Dedifferentiated amniotic fluid mesenchymal stem cell (primary cell): ENCODE results near the gene FBLN2.
"Not testable (repeated sequence)": the region's sequence is repeated elsewhere in the genome, so short reads cannot be mapped to it uniquely, and the experiment has no call there.

Experiments
- DNase-seq: peaks from one replicate; pipeline ENCODE4 v3.0.0-alpha.2; 2016; ENCODE audit errors: extremely low spot score

Gene FBLN2

DNA sequence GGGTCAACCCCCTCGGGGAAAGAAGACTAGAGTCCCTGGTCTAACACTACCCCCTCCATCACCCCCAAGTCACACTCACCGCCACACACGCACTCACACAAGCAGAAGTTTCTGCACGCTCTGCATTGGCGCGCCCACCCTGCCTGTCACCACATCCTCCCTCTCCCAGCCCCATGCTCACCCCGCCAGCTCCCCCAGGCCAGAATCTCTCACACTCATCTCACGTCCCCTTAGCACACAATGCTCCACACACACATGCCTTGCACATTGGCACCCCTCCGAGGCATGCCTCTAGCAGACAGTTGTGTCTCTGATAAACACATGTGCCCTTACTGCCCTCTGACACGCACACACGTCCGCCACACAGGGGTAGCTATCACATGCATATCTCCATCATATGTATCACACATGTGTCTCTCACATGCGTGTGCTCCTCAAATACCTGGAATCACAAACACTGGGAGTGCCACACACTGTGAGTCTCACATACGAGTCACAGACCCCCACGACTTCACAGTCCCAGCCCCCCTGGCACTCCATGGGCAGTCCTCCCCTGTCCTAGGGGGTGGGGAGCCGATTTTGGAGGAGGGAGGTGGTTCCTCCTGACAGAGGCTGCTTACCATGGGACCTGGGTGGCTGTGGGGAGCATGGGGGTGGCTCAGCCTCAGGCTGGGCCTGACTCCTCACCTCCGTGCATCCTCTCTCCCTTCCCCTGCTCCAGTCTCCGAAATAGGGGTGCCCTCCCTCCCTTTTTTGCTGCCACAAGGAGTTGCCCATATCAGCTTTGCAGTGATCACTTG lies 898 bp downstream of the FBLN2 start:
- DNase-seq, result no peak

- DNase-seq, result no peak
These were observed 1.4 kb downstream of the FBLN2 start for GRCh38 chr3:13550423-13550690.

GRCh38 chr3:13550791-13551360 lies 2.0 kb downstream of the FBLN2 start:
- DNase-seq, result no peak

- no peak for DNase-seq
These were observed 4.1 kb downstream of the FBLN2 start for GRCh38 chr3:13552857-13553652.

GRCh38 chr3:13553686-13554085 lies 4.8 kb downstream of the FBLN2 start:
- no peak for DNase-seq

- DNase-seq, result no peak
These were observed 6.8 kb downstream of the FBLN2 start for GRCh38 chr3:13555753-13556152.

GRCh38 chr3:13556207-13556606 lies 7.3 kb downstream of the FBLN2 start:
- no peak for DNase-seq

DNA sequence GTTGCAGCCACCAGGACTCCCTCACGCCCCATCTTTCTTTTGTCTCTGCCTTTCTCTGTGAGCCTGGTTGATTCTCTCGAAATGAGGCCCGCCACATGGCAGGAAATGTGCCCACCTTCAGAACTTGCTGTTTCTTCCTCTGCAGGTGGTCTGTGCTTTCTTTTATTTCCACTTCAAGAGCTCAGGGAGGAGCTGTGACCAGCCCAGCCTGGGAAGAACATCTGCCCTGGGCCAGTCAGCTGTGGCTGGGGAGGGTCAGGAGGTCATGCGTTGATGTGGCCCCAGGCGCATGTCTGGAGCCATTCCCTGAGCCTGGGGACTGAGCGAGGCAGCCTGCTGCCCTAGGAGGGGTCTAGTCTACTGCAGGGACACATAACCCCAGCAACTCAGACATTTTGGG lies 8.0 kb downstream of the FBLN2 start:
- DNase-seq, result no peak

DNA sequence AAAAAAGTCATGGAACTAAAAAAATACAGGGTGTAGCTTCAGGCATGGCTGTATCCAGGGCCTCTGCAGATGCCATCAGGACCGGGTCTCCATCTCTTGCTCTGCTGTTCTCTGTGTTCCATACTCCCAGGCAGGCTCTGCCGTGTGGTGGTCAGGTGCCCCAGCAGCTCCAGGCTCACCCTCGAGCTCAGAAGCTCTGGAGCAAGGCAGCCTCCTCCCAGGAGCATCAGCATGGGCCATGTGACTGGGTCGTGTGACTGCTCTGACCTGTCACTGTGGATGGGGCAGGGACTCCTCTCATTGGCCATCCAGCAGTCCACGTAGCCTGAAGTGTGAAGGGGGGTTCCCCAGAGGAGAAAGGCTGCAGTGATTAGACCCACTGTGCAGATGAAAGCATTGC lies 8.5 kb downstream of the FBLN2 start:
- no peak for DNase-seq

- no peak for DNase-seq
These were observed 9.0 kb downstream of the FBLN2 start for GRCh38 chr3:13557926-13558325.

DNA sequence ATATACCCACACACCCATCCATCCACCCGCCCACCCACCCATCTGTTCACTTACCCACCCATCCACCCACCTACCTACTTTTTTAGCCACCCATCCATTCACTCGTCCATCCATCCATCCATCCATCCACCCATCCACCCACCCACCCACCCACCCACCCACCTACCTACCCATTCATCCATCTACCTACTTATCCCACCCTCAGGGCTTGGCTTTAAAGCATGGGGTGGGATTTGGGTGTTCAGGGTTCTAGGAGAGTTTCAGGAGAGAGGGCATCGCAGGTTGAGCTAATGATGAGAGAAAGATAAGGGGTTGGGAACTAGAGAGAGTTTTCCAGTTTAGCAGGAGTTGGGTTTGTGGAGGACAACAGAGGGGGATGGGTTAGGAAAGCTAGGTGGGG lies 9.7 kb downstream of the FBLN2 start:
- DNase-seq, result no peak

GRCh38 chr3:13559764-13560525 lies 11.0 kb downstream of the FBLN2 start:
- DNase-seq, result no peak

DNA sequence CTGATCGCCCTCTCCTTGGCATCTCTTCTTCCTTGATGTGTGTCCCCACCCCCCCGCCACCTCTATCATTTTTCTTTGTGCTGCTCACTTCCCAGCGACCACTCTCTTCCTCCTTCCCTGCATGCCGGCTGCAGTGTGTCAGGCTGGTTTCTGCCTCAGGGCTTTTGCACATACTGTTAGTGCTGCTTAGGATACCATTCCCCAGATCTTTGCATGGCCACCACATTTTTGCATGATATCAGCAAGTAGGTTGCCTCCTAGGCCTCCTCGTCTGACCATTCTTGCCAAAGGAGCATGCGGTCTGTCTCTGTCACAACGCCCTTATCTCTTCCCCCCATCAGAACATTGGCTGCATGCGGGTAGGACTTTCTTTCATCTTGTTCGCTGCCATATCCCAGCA lies 12.5 kb downstream of the FBLN2 start:
- DNase-seq, result no peak

GRCh38 chr3:13561967-13562366 lies 13.0 kb downstream of the FBLN2 start:
- DNase-seq, result no peak

DNA sequence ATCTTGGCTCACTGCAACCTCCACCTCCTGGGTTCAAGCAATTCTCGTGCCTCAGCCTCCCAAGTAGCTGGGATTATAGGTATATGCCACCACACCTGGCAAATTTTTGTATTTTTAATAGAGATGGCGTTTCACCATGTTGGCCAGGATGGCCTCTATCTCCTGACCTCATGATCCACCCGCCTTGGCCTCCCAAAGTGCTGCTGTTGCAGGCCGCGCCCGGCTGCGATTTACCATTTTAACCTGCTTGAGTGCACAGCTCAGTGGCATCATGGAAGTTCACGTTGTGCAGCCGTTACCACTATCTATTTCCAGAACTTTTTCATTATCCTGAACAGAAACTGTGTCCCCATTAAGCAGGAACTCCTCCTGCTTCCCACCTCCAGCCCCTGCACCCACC lies 13.5 kb downstream of the FBLN2 start:
- DNase-seq, result not testable (repeated sequence)

GRCh38 chr3:13563321-13563720 lies 14.4 kb downstream of the FBLN2 start:
- no peak for DNase-seq

GRCh38 chr3:13563911-13564310 lies 15.0 kb downstream of the FBLN2 start:
- no peak for DNase-seq

GRCh38 chr3:13564751-13565560 lies 16.0 kb downstream of the FBLN2 start:
- DNase-seq, result no peak

DNA sequence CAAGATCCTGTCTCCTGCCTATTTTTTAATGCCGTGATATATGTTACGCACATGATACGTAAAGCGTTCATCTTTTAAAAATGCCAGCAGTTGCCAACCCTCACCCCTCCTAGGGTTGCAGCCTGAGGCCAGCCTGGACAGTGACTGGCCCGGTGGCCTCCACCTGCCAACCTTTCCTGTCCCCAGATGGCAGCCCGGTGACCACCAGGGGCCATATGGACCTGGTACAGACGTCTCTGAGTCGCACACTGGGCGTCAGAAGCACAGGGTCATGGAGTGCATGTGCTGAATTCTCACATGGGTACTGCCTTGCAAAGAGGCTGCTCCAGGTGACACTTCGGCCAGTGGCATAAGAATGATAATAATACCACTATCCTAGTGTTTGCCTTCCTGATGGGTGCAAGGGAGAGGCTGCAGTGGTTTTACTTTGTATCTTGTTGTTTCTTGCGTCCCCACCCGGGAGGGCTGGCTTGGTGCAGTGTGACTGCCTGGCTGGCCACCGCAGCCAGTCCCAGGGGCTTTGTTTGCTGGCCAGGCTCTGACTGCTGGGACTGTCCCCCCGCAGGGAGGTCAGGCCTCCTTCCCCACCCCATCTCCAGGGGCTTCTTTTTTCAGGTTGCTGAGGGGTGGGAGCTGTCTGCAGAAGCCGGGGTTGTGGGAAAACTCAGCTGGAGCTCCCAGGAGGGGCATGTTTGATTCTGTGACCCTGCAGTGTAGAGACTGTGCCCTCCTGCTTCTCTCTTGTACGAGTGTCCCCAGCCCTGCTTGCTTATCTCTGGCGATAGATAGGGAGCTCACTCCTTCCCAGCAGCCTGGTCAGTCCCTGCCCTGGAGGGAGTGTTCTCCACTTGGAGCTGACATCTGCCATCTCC lies 16.9 kb downstream of the FBLN2 start:
- DNase-seq, result no peak

- no peak for DNase-seq
These were observed 17.5 kb downstream of the FBLN2 start for GRCh38 chr3:13566453-13566748.
